H9 (cell line): Measurements from ENCODE around the gene MAP3K5. TPM values are rescaled to one million over a fixed set of nuclear protein-coding genes. Genes with fewer than 3 reads are reported as not detected.

Experiments used
- DNase-seq: peaks from one replicate; pipeline ENCODE4 v3.0.0-alpha.2; 2017
- H2AFZ ChIP-seq: one replicate; pipeline ENCODE4 v1.6.1; 2013; ENCODE audit warnings: mild to moderate bottlenecking, low read length, control low read depth, moderate library complexity
- H2AK5ac ChIP-seq: 2 replicates; pipeline ENCODE4 v1.6.1; 2013; ENCODE audit warnings: low read length, control low read depth, mixed read lengths; ENCODE audit not compliant: insufficient read length
- H2BK120ac ChIP-seq: one replicate; pipeline ENCODE4 v1.6.1; 2013; ENCODE audit warnings: low read depth, mild to moderate bottlenecking, low read length, control low read depth, inconsistent platforms; ENCODE audit not compliant: poor library complexity, severe bottlenecking
- H2BK12ac ChIP-seq: 2 replicates; pipeline ENCODE4 v1.6.1; 2013; ENCODE audit warnings: low read length, control low read depth, mixed read lengths, low read depth; ENCODE audit not compliant: insufficient read length
- H2BK15ac ChIP-seq: 2 replicates; pipeline ENCODE4 v1.6.1; 2013; ENCODE audit warnings: low read depth, low read length, control low read depth
- H2BK20ac ChIP-seq: one replicate; pipeline ENCODE4 v1.6.1; 2013; ENCODE audit warnings: low read depth, mild to moderate bottlenecking, low read length, control low read depth, inconsistent platforms; ENCODE audit not compliant: poor library complexity, severe bottlenecking
- H2BK5ac ChIP-seq: 2 replicates; pipeline ENCODE4 v1.6.1; 2013; ENCODE audit warnings: low read length, control low read depth, mixed read lengths; ENCODE audit not compliant: insufficient read length
- H3K14ac ChIP-seq: 2 replicates; pipeline ENCODE4 v1.6.1; 2013; ENCODE audit warnings: low read length, control low read depth; ENCODE audit not compliant: insufficient read depth
- H3K18ac ChIP-seq: 2 replicates; pipeline ENCODE4 v1.6.1; 2013; ENCODE audit warnings: low read depth, mild to moderate bottlenecking, mixed read lengths, low read length, control low read depth; ENCODE audit not compliant: insufficient read length
- H3K23ac ChIP-seq: 2 replicates; pipeline ENCODE4 v1.6.1; 2013; ENCODE audit warnings: low read length, control low read depth, mixed read lengths, low read depth; ENCODE audit not compliant: insufficient read length
- H3K23me2 ChIP-seq: 2 replicates; pipeline ENCODE4 v1.6.1; 2013; ENCODE audit warnings: low read depth, mild to moderate bottlenecking, mixed read lengths, low read length, control low read depth; ENCODE audit not compliant: insufficient read length, poor library complexity, severe bottlenecking
- H3K27ac ChIP-seq: 2 replicates; pipeline ENCODE4 v1.5.1; 2013; ENCODE audit warnings: low read length, control low read depth, mixed read lengths, low read depth; ENCODE audit not compliant: insufficient read length
- H3K27me3 ChIP-seq: 2 replicates; pipeline ENCODE4 v1.6.1; 2013; ENCODE audit warnings: low read length, control low read depth, inconsistent platforms; ENCODE audit not compliant: insufficient read depth
- H3K4ac ChIP-seq: 2 replicates; pipeline ENCODE4 v1.6.1; 2013; ENCODE audit warnings: low read depth, mild to moderate bottlenecking, control low read depth, inconsistent platforms, low read length, moderate library complexity
- H3K4me1 ChIP-seq: 2 replicates; pipeline ENCODE4 v1.6.1; 2013; ENCODE audit warnings: low read length, control low read depth, inconsistent platforms; ENCODE audit not compliant: insufficient read depth
- H3K4me2 ChIP-seq: 2 replicates; pipeline ENCODE4 v1.6.1; 2013; ENCODE audit warnings: low read length, control low read depth, mixed read lengths; ENCODE audit not compliant: insufficient read length, insufficient read depth
- H3K56ac ChIP-seq: 2 replicates; pipeline ENCODE4 v1.6.1; 2013; ENCODE audit warnings: low read depth, mild to moderate bottlenecking, mixed read lengths, low read length, control low read depth; ENCODE audit not compliant: insufficient read length
- H3K79me1 ChIP-seq: 2 replicates; pipeline ENCODE4 v1.6.1; 2013; ENCODE audit warnings: low read depth, mild to moderate bottlenecking, moderate library complexity, low read length, control low read depth, inconsistent platforms; ENCODE audit not compliant: insufficient read depth, poor library complexity, severe bottlenecking
- H3K79me2 ChIP-seq: 2 replicates; pipeline ENCODE4 v1.6.1; 2013; ENCODE audit warnings: low read length, control low read depth, inconsistent platforms; ENCODE audit not compliant: insufficient read depth
- H3K9ac ChIP-seq: 2 replicates; pipeline ENCODE4 v1.6.1; 2013; ENCODE audit warnings: low read length, control low read depth, mixed read lengths; ENCODE audit not compliant: insufficient read length; ENCODE audit errors: extremely low read depth
- H3K9me3 ChIP-seq: one replicate; pipeline ENCODE4 v1.6.1; 2013; ENCODE audit warnings: low read depth, low read length, inconsistent platforms; ENCODE audit not compliant: control insufficient read depth
- H3T11ph ChIP-seq: one replicate; pipeline ENCODE4 v1.6.1; 2013; ENCODE audit warnings: mild to moderate bottlenecking, low read length, control low read depth, inconsistent platforms
- H4K20me1 ChIP-seq: one replicate; pipeline ENCODE4 v1.6.1; 2013; ENCODE audit not compliant: control insufficient read depth, insufficient read length, insufficient read depth
- H4K5ac ChIP-seq: 2 replicates; pipeline ENCODE4 v1.6.1; 2013; ENCODE audit warnings: low read depth, mild to moderate bottlenecking, mixed read lengths, low read length, control low read depth; ENCODE audit not compliant: insufficient read length
- H4K8ac ChIP-seq: replicated peaks from 2 replicates; pipeline ENCODE4 v1.6.1; 2013; ENCODE audit warnings: low read length, control low read depth, mixed read lengths, low read depth; ENCODE audit not compliant: insufficient read length
- H4K91ac ChIP-seq: 2 replicates; pipeline ENCODE4 v1.6.1; 2013; ENCODE audit warnings: low read depth, mild to moderate bottlenecking, moderate library complexity, mixed read lengths, low read length, control low read depth; ENCODE audit not compliant: insufficient read length
- H3K27ac Mint-ChIP-seq, 3 experiments: 2 replicates in 2 of 3; 3 replicates in 1 of 3; pipeline ENCODE4 v1.8.0; 2020 to 2021; ENCODE audit warnings: mixed read lengths in 3 of 3, mild to moderate bottlenecking in 1 of 3, moderate library complexity in 1 of 3
- H3K27me3 Mint-ChIP-seq: 2 replicates; pipeline ENCODE4 v1.8.0; 2021; ENCODE audit warnings: low read depth, mild to moderate bottlenecking, moderate library complexity, mixed read lengths
- H3K36me3 Mint-ChIP-seq, 3 experiments: 2 replicates in 2 of 3; 3 replicates in 1 of 3; pipeline ENCODE4 v1.8.0; 2020 to 2021; ENCODE audit warnings: low read depth in 3 of 3, mixed read lengths in 3 of 3; ENCODE audit not compliant: insufficient read depth in 1 of 3
- H3K4me1 Mint-ChIP-seq, 2 experiments: 2 replicates each; pipeline ENCODE4 v1.8.0; 2020; ENCODE audit warnings: mixed read lengths in 2 of 2
- H3K4me3 Mint-ChIP-seq, 2 experiments: 2 replicates in 1 of 2; 3 replicates in 1 of 2; pipeline ENCODE4 v1.8.0; 2020 to 2021; ENCODE audit warnings: mild to moderate bottlenecking in 2 of 2, mixed read lengths in 2 of 2, moderate library complexity in 1 of 2
- H3K9me3 Mint-ChIP-seq, 2 experiments: 2 replicates in 1 of 2; 3 replicates in 1 of 2; pipeline ENCODE4 v1.8.0; 2020; ENCODE audit warnings: mild to moderate bottlenecking in 2 of 2, mixed read lengths in 2 of 2, moderate library complexity in 1 of 2
- CTCF ChIP-seq: fragments of 200-600 bp; sonication (generic); conservative IDR thresholded peaks from 3 replicates; pipeline ENCODE4 v1.8.0; 2021; ENCODE audit warnings: antibody characterized with exemption, mild to moderate bottlenecking
- WGBS: extraction: QIAGEN DNeasy Blood & Tissue Kit; methylation state at CpG from one replicate; pipeline ENCODE4 v1.1.7; 2013; ENCODE audit warnings: missing lambda C conversion rate, low lambda C conversion rate, mixed read lengths; ENCODE audit not compliant: insufficient read length; ENCODE audit errors: extremely low coverage; 5-methylcytosine and 5-hydroxymethylcytosine counted together
- total RNA-seq: library from RNA; stranded (reverse); gene quantifications from 2 replicates; pipeline ENCODE4 v1.2.1, GENCODE V29; 2021

The MAP3K5 gene
- total RNA-seq, 1 experiment from 2014 or later = 1.6 TPM

- no peak overlapping the region for H2AK5ac ChIP-seq
- WGBS = no CpG with 5 or more reads among the region's 1 CpG
- no peak overlapping the region for H4K91ac ChIP-seq
- no peak overlapping the region for H2BK15ac ChIP-seq
- no peak overlapping the region for H3K9ac ChIP-seq
- H4K8ac ChIP-seq = no peak overlapping the region
- H3K14ac ChIP-seq = no peak overlapping the region
- no peak overlapping the region for H3K4me2 ChIP-seq
- H2BK5ac ChIP-seq = no peak overlapping the region
- H4K5ac ChIP-seq = no peak overlapping the region
- no peaks in the 10 kb centered on the region for H3K27me3 ChIP-seq
- Mint-ChIP-seq H3K4me3 (no peak overlapping the region), H3K27me3 (no peaks in the 10 kb centered on the region), H3K36me3 (no peaks in the 10 kb centered on the region), H3K27ac (no peak overlapping the region), H3K4me1 (no peaks in the 10 kb centered on the region), H3K9me3 (no peaks in the 10 kb centered on the region)
- H3K4me1 ChIP-seq = no peaks in the 10 kb centered on the region
- no peak overlapping the region for H2AFZ ChIP-seq
- H3K4ac ChIP-seq = no peak overlapping the region
- H2BK20ac ChIP-seq = no peak overlapping the region
- H3K56ac ChIP-seq = no peak overlapping the region
- H2BK120ac ChIP-seq = no peak overlapping the region
- no peak for TF ChIP-seq CTCF
- H3T11ph ChIP-seq = no peak overlapping the region
- no peaks in the 10 kb centered on the region for H3K23me2 ChIP-seq
- H2BK12ac ChIP-seq = no peak overlapping the region
- H3K79me2 ChIP-seq = no peaks in the 10 kb centered on the region
- H3K27ac ChIP-seq = no peak overlapping the region
- no peak overlapping the region for H3K18ac ChIP-seq
- no peaks in the 10 kb centered on the region for H4K20me1 ChIP-seq
- no peak for DNase-seq
- H3K23ac ChIP-seq = no peak overlapping the region
- H3K79me1 ChIP-seq = no peaks in the 10 kb centered on the region
- no peaks in the 10 kb centered on the region for H3K9me3 ChIP-seq
Observed at GRCh38 chr6:136660727-136661126, 131.6 kb downstream of the MAP3K5 start.
